ENCODE measurements around the gene APIP.

- TF ChIP-seq, protein P1, sequence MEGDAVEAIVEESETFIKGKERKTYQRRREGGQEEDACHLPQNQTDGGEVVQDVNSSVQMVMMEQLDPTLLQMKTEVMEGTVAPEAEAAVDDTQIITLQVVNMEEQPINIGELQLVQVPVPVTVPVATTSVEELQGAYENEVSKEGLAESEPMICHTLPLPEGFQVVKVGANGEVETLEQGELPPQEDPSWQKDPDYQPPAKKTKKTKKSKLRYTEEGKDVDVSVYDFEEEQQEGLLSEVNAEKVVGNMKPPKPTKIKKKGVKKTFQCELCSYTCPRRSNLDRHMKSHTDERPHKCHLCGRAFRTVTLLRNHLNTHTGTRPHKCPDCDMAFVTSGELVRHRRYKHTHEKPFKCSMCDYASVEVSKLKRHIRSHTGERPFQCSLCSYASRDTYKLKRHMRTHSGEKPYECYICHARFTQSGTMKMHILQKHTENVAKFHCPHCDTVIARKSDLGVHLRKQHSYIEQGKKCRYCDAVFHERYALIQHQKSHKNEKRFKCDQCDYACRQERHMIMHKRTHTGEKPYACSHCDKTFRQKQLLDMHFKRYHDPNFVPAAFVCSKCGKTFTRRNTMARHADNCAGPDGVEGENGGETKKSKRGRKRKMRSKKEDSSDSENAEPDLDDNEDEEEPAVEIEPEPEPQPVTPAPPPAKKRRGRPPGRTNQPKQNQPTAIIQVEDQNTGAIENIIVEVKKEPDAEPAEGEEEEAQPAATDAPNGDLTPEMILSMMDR (IDR thresholded peaks at IDR 0.05), result no peak
- TF ChIP-seq POLR2AphosphoS5 (IDR thresholded peaks at IDR 0.05; ENCODE audit: insufficient read depth in 1 of 2, low read depth in 1 of 2) (no peak), POLR2A (IDR thresholded peaks at IDR 0.05) (no peak)
Observed at GRCh38 chr11:34960277-34960676, 44.1 kb upstream of the APIP start.
